Activated CD4-positive, alpha-beta T cell treated with anti-CD3 and anti-CD28 coated beads for 1 hour (primary cell): ENCODE measurements around the gene FURIN.
"Not testable (repeated sequence)": the region's sequence is repeated elsewhere in the genome, so short reads cannot be mapped to it uniquely, and the experiment has no call there.

ENCODE experiments used
- DNase-seq: peaks from one replicate; pipeline ENCODE4 v3.0.0-alpha.2; 2020

Gene FURIN

DNA sequence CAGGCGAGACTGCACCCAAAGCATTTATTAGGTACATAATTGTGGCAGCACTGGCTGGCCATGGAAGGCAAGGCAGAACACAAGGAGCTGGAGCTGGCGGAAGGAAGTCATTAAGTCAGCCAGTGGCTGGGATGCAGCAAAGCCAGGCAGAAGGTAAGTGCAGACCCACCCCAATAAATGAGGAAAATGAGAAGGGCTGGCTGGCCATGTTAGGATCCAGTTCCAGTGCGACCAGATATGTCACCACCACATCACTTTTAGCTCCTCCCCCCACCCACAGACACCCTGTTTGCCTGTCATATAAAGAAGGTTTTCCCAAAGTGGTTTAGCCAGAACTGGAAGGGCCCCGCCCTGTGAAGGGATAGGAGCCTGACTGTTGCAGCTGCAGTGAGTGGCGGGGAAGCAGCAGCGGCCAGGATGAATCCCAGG, at the start of gene FURIN:
Gene FURIN, plus strand, starts transcription at position 328 of the 429 bp plus-strand sequence. CDS start 7,153 bp downstream, outside the sequence.
- no peak for DNase-seq

DNA sequence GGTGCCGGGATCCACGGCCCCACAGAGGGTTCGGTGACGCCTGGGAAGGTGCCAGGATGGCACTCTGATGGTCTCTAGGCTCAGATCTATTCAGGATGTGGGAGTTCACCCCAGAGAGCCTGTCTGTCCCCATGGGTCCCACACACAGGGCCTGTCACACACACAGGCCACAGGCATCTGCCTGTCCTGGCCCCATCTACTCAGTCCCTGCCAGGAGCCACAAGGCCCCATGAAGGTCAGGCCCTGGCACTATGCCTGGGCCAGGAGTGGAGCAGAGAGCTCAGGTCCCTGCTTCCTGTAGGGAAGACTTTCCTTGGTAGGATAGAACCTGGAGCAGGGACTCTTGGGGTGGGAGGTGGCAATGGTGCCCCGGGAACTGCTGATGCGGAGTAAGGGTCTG, 49.0 kb upstream of the FURIN start:
- DNase-seq = no peak

DNA sequence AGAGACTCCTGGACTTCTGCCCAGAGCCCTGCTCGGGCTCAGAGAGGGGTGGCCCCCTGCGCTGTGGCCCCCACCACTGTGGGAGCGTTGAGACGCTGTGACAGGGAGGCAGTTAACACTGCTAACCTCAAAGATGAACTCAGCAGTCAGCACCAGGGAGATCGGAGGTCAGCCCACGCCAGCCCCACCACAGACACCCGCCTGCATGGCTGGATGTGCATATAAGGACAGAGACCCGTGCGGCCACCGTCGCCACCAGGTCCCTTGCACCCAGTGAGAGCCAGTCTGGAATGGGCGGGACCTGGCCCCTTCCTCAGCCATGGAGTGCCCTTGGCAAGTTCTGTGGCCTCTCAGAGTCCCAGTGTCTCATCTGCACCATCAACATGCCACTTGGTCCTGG, 48.5 kb upstream of the FURIN start:
- no peak for DNase-seq

DNA sequence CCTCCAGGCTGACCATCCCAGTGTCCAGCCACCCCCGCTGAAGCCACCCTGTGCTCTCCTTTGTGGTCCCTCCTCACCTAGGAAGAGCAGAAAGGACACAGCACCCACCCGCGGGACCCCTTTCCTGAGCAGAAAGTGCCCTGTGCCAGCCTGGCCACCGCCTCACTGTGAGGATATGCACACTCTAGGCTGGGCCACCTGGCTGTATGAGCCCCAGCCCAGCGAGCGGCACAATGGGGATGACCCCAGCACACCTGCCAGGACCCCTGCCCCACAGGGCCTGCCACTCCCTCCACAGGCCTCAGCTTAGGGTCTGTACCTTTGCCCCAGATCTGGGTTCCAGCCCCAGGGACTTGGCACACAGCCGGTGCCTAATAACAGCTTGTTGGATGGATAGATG, 47.9 kb upstream of the FURIN start:
- DNase-seq = no peak

DNA sequence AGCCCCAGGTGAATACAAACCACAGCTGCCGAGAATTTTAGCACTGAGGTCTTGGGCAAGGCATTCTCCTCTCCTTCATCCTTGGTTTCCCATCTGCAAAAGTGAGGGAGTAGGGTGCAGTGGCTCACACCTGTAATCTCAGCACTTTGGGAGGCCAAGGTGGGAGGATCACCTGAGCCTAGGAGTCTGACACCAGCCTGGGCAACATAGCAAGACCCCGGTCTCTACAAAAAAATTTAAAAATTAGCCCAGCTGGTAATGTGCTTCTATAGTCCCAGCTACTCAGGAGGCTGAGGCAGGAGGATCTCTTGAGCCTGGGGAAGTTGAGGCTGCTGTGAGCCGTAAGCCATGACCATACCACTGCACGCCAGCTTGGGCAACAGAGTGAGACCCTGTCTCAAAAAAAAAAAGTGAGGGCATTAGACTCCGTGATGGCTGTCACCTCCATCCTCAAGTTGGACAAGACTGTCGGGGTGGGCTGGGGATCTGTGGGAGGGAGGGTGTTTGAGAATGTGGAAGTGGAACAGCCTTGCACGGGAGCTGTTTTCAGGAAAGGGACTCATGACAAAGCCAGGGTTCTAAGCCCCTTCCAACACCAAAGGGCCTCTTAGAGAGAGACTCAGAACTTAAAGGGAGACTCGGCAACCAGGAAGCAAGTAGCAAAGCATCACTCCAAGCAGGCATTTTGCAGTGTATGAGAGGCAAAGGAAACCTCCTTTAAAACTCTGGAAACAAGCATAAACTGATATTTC, 46.0 kb upstream of the FURIN start:
- no peak for DNase-seq

DNA sequence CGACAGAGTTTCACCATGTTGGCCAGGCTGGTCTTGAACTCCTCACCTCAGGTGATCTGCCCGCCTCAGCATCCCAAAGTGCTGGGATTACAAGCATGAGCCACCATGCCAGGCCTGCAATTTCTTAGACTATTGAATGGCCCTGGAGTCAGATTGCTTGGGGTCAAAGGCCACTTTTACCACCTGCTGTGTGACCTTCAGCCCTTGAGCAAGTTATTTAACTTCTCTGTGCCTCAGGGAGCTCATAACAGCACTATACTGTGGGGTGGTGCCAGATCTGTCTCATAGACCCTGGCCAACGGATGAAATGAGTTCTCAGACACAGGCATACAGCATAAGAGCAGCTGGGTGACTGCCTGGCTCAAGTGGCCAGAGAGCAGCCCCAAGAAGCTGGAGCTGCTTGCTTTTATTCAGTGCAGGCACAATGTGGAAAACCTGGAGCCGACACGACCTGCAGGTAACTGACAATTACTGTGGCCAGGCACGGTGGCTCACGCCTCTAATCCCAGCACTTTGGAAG, 44.9 kb upstream of the FURIN start:
- no peak for DNase-seq

DNA sequence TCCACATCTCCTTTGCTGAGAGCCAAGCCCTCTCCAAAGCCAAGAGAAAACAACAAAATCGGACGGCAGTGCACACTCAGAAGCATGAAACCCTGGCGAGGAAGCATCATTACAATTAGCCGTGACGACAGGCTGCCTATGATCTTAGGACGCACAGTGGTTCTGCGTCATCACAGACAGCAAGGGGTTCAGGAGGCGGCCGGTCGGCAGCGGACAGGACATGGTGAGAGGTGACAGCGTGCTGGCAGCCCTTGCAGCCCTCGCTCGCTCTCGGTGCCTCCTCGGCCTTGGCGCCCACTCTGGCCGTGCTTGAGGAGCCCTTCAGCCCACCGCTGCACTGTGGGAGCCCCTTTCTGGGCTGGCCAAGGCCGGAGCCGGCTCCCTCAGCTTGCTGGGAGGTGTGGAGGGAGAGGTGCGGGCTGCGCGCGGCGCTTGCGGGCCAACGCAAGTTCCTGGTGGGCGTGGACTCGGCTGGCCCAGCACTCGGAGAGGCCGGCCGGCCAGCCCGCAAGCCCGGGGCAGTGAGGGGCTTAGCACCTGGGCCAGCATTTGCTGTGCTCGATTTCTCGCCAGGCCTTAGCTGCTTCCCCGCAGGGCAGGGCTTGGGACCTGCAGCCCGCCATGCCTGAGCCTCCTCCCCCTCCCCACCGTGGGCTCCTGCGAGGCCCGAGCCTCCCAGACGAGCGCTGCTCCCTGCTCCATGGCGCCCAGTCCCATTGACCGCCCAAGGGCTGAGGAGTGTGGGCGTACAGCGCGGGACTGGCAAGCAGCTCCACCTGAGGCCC, 43.1 kb upstream of the FURIN start:
- not testable (repeated sequence) for DNase-seq

DNA sequence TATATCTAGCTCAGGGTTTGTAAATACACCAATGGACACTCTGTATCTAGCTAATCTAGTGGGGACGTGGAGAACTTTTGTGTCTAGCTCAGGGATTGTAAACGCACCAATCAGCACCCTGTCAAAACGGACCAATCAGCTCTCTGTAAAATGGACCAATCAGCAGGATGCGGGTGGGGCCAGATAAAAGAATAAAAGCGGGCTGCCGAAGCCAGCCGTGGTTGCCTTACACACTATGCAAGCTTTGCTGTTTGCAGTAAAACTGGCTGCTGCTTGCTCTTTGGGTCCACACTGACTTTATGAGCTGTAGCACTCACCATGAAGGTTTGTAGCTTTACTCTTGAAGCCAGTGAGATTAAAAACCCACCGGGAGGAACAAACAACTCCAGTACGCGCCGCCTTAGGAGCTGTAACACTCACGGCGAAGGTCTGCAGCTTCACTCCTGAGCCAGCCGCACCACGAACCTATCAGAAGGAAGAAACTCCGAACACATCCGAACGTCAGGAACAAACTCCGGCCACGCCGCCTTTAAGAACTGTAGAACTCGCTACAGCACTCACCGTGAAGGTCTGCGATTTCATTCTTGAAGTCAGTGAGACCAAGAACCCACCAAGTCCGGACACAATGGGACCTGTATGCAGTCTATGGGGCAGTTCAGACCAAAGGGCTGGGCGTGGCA, 42.0 kb upstream of the FURIN start:
- not testable (repeated sequence) for DNase-seq

DNA sequence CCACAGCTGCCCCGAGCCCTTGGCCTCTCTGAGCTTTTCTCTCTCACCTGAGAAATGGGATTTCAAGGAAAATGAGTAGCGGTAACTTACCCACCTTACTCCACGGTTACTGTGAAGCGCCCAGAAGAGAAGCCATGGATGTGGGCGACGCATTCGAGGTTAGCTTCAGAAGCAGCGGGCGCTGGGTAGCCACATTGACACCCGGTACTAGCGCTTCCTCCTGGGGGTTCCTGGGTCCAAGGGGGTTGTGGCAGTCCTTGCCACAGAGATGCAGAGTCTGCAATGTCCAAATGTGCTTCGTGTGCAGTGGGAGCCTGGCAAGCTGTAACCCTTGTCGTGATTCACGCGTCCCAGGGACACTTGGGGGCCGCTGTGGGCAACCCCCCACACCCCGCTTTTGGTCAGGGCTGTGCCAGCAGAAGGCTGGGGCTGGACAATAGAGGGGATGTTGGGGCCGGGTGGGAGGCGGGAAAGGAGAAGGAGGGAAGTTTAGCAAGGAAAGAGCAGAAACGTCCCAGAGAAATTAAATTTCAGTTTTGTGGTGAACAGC, 41.4 kb upstream of the FURIN start:
- no peak for DNase-seq

DNA sequence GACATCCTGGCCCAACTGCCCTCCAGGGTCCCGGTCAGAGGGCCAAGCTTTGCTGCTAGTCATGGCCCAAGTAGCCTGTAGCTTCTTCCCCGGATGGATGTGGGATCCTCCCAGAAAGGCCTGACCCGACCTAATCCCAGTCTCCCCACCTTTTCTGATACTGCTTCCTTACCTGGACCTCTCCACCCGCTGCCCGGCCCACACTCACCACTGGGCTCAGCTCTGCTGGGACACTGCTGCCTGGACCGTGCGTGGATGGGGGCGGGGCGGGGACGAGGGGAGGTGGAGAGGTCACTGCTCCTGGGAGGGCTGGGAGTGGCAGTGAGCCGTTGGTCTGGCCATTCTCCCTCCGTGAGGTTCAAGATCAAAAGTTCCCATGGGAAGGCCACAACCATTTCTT, 40.3 kb upstream of the FURIN start:
- DNase-seq = no peak

DNA sequence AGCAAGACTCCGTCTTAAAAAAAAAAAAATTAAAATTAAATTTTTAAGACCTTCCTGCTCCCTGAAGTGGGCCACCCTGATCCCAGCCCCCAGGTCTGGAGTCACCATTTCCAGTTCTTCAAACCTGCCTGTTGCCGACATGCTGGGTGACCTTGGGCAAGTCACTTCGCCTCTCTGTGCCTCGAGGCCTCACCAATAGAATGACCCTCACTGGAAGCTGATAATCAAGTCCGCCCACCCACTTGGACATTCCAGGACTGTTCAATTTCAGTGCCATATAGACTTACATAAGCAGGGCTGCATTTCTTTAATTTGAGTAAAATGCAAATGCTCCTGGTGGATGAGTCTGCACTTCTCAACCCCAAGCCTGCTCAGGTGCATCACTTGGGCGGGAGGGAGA, 39.3 kb upstream of the FURIN start:
- no peak for DNase-seq

DNA sequence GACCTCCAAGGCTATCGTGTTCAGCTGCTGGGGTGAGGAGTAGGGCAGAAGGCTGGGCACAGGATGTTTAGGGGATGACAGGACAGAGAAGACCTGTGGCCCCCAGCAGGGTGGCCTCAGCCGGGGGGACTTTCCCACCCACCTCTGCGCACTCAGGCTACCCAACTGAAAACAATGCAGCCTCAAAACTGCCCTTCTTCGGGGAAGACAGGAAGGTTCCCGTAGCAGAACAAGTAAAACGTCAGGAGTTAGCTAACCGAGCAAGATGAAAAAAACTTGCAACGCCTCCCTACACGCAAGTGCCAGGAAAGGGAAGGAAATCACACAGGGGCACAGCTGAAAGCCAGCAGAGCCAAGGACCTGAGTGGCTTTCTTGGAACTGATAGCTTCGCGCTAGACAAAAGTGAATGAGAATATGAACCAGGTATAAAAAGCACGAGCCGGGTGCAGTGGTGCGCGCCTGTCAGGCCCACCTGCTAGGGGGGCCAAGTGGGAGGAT, 38.4 kb upstream of the FURIN start:
- no peak for DNase-seq

DNA sequence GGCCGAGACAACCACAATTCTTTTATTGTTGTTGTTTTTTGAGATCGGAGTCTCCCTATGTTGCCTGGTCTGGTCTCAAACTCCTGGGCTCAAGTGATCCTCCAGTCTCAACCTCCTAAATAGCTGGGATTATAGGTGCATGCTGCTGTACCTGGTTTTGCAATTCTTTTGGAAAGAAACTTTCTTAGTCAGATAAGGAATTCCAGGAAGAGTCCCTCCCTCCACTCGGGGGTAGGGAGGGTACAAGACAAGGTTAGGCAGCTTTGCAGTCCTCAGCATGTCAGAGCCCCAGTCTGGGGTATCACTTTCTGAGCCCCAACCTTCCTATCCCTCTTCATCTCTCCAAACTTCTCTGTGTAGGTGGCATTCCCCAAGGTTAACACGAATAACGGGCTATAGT, 33.8 kb upstream of the FURIN start:
- DNase-seq = no peak

DNA sequence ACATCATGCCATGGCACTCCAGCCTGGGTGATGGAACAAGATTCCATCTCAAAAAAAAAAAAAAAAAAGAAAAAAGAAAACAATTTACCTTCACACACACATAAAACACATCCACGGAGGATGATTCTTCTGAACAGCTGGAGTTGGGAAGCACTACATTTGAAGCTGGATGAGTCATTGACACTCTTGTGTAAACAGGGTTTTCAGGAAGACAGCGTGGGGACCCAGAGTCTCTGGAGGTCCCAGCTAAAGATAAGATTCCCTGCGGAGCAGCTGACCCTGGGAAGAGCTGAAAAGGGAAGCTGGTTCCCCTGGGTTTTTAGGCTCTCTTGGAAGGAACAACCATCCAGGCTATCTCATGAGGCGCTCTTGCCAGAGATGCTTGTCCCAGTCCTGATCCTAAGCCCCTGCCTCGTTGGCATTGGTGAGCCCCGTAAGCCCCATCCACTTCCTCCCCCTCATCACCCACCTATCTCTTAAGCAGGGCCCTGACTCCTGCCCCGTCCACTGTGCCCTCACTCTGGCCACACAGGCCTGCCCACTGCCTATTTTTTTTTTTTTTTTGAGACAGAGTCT, 32.0 kb upstream of the FURIN start:
- no peak for DNase-seq

DNA sequence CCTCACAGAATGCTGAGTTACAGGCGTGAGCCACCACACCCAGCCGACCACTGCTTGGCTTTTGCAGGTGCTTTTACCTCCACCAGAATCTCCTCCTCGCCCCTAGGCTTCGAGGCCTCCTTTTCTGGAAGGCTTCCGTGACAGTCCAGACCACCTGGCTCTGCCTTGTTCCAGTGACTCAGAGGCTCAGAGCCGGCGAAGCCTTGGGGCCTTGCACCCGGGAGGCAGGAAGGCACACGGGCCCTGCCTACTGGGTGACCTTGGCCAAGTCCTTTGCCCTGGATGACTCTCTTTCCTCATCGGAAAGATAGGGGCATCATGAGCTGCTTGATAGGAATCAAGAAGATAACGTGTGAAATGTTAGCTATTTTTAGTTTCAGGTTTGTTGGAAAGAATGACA, 31.3 kb upstream of the FURIN start:
- no peak for DNase-seq

DNA sequence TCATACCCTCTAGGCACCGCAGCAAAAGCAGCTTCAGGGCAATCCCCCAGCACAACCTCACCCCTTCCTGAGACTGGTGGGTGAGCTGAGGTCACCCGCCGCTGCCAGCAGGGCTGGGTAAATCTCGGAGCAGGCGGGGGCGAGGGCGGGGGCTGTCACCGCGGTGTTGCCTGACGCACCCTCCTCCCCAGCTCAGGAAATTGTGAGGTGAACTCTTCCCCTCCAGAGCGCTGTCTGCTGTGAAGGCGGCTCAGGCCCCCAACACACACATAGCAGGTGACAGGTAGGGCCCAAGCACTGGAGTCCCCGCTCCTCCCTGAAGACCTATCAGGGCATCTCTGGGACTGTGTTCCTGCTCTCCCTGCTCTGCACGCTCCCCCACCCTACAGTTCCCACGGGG, 30.2 kb upstream of the FURIN start:
- DNase-seq = peak; percentile 73

DNA sequence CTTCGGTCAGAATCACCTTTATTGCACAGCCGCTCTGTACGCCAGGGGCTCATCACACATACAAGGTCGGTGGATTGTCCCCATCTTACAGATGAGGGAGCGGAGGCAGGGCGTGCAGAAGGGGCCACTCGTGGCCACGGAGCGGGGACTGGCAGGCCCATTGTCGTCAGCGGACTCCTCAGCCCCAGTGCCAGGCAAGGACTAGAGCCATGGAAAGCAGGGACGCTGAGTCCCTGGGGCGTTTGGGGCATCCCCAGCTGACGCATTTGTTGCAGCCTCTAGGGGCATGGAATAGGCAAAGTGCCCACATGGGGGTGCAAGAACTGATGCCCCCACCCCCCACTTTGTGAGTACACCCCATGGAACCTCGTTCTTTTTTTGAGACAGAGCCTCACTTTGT, 29.8 kb upstream of the FURIN start:
- no peak for DNase-seq

DNA sequence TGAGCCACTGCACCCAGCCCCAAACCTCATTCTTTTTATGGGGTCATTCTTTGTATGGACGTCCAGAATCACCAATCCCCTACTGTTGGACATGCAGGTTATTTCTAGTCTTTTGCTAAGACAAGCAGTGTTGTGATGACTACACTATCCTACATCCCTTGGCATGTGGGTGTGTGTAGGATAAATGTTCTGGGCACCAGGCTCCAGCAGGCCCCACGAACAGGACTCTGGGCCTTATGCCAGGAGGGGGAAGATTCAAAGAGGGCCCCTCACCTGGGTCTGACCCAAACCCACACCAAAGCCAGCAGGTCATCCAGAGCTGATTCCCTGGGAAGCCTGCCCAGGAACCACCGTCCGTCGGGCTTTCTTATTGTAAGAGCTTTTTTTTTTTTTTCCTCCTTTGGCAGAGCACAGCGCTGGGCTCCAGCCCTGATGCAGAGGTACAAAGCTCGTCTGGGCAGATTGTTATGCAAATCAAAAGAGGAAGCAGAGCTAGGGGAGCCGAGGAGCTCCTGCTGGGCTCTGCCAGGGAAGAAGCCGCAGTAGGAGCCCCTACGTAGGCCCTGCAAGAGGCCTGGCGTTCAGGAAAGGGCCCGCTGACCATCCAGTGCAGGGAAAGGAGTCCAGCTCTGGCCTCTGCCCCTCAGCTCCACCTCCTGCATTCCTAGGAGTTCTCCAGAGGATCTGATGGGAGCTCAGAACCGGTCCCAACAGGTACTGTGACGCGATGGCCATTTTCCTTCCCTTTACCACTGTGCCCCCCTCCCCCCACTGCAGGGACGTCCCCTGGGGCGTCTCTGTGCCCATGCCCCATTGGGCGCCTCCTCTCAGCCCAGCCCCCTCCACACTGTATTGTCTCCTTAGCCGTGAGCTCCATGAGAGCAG, 29.0 kb upstream of the FURIN start:
- no peak for DNase-seq

DNA sequence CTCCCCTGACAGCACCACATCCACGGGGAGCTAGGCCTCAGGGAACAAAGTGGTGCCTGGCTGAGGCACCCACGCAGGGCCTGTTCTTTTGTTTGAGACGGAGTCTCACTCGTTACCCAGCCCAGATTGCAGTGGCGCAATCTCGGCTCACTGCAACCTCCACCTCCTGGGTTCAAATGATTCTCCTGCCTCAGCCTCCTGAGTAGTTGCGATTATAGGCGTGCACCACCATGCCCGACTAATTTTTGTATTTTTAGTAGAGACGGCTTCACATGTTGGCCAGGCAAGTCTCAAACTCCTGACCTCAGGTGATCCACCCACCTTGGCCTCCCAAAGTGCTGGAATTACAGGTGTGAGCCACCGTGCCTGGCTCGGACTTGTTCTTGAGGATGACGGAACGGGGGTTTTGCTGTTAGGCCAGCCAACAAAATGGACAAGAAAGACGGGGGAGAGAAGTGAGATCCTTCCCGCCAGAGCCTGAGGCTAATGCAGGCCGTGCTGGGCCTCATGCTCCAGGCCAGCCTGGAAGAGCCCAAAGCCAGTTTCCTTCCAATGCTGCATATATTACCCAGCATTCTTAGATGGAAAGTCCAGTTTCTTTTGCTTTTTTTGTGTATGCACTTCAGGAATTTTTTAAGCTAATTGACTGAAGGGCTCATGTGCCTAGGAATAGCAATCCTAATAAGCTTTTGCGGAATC, 28.1 kb upstream of the FURIN start:
- DNase-seq = no peak

DNA sequence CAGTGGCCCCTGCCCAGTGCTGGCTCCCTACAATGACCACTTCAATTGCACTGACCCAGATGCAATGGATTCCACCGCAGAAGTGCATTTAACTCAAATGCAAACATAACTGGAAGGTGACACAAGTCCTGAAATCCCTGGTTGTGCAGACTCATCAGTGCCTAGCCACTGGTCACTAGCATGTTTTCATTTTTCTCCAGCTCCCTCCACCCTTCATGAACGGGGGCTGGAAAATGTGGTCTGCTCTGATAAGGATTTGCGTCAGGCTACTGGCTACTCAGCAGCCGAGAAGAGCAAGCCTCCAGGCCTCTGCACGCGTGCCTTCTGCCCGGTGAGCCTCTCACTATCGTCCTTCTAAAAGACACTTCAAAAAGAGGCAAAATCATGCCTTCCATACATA, 27.4 kb upstream of the FURIN start:
- DNase-seq = no peak

DNA sequence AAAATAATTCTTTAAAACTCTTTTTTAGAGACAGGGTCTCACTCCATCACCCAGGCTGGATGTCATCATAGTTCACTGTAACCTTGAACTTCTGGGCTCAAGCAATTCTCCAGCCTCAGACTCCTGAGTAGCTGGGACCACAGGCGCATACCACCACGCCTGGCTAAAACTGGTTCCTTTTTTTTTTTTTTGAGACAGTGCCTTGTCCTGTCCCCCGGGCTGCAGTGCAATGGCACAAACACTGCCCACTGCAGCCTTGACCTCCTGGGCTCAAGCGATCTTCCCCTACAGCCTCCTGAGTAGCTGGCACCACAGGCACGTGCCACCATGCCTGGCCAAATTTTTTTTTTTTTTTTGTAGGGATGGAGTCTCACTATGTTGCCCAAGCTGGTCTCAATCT, 23.7 kb upstream of the FURIN start:
- no peak for DNase-seq
